NCI-H1092 treated with DMSO at 0.1 percent for 48 hours (cell line): Measurements from ENCODE around the gene FHIT.

Experiments used
- DNase-seq: peaks from one replicate; lab custom pipeline; 2025; lab: John Stamatoyannopoulos, UW

Gene FHIT

GRCh38 chr3:60160822-60161748 is 1090.2 kb downstream of the FHIT start:
- peak; percentile 24 for DNase-seq

- no peak for DNase-seq
These were observed 1091.0 kb downstream of the FHIT start for GRCh38 chr3:60160111-60160821.

DNA sequence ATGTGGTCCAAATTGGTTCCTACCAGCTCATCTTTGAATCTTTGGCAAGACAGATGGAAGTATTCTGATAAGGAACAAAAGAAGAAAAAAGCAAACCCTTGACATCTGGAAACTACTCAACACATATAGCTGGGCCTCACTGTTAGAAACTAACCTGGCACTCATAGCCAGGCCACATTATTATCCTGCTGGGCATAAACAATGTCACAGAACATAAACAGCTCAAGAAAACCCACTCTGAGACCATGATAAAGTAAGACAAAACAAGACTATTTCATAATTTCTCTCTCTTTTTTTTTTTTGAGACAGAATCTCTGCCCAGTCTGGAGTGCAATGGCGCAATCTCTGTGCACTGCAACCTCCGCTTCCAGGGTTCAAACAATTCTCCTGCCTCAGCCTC is 1093.2 kb downstream of the FHIT start:
- DNase-seq = no peak

GRCh38 chr3:60154011-60154410 is 1097.2 kb downstream of the FHIT start:
- no peak for DNase-seq

DNA sequence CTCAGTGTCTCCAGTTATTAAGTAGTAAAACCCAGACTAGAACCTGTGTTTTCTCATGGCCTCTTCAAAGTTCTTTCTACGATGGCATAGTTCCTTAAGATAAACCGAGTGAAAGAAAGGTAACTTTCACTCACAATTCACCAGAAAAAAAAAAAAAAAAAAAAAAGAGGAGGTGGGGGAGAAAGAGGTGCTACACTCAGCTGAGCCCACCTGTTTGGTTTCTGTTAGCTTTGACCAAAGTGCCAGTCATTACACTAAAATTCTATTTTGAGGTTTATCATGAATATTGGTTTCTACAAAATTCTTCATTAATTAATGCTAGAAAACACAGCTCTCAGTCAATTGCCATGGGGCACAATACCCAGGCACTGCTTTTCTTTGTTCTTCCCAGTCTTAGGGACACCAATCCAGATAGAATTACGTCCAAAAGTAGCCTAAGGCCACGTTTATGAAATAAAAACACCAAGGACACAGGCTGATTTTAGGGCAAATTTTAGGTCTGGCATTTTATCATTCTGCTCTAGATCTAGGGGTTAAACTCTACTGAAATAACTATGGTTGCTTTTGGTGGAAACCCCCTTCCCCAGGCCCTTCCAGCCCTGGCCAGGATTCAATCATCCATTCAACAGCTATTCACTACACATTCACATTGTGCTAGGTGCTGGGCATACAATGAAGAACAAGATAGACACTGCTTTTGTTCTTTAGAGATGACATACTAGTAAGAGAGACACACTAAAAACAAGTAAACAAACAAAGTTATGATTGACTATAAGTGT is 1097.8 kb downstream of the FHIT start:
- no peak for DNase-seq

DNA sequence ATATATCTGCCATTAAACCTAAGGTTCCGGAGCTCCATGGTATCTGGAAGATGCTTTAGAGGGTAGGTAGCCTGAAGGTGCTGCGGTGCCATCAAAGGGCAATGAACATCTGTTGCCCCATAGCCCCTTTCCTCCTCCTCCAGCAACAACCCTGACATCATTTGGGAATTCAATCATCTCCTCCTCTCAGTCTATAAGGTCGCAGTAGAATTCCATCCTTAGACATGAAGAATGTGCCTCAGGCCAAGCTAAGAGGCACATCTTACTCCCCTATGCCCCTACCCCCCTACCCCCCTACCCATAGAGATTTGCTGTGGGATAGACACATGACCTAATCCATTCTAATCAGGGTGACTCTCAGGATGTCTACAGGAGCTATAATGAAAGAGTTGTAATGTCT is 1101.8 kb downstream of the FHIT start:
- no peak for DNase-seq

DNA sequence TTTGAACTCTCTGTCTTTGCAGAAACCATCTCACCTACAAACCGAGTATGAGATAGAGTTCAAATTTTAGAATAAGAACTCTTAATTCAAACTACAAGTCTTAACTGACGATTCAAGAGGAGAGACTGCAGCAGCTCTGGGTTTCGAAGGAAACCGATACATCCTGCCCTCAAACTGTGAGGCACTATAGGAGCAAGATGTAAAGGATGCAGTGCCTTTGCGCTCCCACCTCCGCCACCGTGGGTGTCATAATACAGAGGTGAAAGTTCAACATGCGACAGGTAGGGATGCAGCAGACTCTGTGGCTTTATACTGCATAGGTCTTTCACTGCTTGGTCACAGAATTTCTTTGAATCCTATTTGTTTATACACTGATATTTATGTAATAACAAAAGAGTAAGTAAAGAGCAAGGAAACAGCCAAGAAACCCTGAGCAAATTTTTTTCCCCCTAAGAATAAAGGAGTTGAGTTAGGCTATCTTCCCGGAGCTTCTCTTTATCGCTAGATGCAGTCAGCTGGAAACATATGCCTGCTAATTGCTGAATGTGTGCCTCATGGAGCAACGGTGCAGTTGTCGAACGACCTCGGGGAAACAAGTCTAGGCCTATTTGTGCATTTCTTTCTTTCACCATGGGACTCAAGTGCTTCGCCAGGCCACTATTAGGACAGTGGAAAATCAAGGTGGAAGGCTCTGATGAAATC is 1103.9 kb downstream of the FHIT start:
- DNase-seq = no peak

DNA sequence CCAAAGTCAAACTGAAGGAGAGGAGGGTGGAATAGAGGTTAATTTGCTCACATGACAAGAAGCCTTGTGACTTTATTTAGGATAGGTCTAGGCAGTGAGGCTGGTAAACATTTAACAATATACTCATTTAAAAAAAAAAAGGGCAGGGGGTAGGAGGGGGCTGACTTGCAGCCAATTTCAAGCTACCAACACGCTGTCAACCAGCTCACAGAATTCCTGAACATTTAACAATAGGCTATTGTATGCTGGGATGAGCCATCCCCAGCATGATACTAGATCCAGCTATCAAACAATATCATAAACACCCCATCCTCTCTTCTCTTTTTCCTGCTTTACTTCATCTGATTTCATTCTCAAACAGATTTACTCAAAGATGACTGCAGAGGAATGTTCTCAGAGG is 1105.1 kb downstream of the FHIT start:
- no peak for DNase-seq

DNA sequence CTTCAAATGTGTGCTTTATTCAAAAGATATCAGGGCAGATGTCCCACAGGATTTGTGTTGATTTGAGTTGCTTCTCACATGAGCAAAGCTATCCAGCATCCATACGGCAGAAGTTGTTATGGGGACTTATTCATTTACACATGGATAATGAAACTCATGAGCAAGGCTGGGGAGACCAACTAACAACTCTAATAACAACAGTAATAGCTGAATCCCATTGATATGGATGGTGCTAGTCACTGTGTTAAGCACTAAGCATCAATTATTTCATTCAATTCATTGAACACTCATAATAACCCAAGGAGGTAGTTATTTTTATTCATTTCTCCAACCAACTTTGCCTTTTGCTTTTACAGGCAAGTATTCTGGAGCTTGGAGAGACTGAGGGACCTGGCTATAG is 1107.2 kb downstream of the FHIT start:
- no peak for DNase-seq

GRCh38 chr3:60142009-60142408 is 1109.2 kb downstream of the FHIT start:
- no peak for DNase-seq

- DNase-seq = no peak
These were observed 1111.1 kb downstream of the FHIT start for GRCh38 chr3:60140160-60140559.

GRCh38 chr3:60136601-60137000 is 1114.7 kb downstream of the FHIT start:
- DNase-seq = no peak

GRCh38 chr3:60135474-60135873 is 1115.8 kb downstream of the FHIT start:
- DNase-seq = no peak

DNA sequence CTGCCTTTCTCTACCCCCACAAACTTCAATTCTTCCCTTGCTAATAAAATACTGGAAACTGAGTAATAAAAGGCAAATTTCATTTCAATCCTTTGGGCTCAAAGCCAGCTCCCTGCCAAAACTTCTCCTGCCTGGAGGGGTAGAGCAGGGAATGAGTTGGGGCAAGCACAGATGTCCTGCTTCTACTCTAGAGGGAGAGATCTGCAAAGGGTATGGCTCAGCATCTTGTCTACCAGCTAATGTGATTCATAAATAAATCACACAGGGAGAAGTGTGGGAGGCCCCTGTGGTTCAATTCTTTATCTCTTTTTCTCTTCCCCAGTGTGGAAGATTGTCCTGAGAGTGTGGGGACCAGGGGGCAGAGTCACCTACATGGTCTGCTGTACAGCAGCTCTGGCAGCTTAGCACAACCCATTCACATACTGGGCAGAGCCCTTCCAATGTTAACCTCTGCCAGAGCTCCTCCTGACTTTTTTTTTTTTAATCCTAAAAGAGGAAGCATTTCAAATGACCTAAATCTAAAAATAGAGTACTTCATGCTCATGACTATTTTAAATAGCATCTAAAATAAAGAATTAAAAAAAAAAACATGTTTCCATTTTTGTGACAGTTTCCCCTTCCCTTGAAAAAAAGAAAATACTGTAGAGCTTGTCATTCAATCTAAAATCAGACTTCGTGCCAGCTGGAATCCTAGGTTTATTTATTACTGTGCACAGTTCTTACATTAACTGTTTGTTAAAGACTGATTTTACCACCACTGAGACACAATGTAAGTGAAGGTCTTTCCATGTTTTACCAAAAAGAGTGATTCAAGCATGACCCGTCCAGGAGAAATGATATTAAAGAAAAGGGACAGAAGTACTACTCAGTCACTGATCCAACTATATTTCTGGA is 1117.7 kb downstream of the FHIT start:
- no peak for DNase-seq

GRCh38 chr3:60131618-60132017 is 1119.6 kb downstream of the FHIT start:
- no peak for DNase-seq

DNA sequence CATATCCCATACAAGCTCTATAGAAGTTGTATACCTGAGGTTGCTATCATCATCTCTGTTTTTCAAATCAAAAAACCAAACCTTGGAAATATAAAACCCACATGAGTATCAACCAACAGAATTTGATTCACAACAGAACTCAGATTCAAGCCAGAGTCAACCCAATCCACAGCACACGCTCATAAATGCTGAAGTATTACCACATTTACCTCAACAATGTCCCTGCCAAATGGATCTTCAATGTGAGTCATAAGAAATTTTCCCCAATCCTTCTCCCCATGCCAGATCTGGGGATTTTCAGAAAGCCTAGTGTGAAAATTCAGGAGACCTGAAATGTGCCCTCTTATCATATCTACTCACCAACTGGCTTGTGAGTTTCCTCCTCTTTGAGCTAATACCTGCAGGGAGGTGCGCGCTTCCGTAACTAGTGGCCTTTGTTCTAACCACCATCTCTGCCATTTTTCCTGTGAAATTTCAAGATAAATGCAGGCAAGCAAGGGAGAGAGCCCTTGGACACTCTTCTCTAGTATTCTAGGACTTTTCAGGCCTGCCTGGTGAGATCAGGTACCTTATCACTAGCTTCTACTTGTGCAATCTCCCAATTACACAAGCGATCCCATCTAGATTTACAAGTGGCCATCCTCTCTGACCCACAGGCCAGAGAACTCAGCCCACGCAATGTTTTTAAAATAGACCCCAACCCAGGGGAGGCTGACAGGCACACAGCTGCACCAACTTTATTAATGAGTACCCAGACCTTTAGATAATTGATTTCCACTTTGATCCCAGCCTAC is 1124.5 kb downstream of the FHIT start:
- DNase-seq = no peak

GRCh38 chr3:60125686-60126085 is 1125.6 kb downstream of the FHIT start:
- no peak for DNase-seq

GRCh38 chr3:60120245-60120644 is 1131.0 kb downstream of the FHIT start:
- no peak for DNase-seq

- no peak for DNase-seq
These were observed 1137.1 kb downstream of the FHIT start for GRCh38 chr3:60114191-60114590.

GRCh38 chr3:60107275-60107674 is 1144.0 kb downstream of the FHIT start:
- no peak for DNase-seq
